Measurements from ENCODE around the gene SHISA8. TPM values are rescaled to one million over a fixed set of nuclear protein-coding genes. Genes with fewer than 3 reads are reported as not detected.

The SHISA8 gene
- total RNA-seq, 1 donor, result not detected

- H3K4me3 ChIP-seq (ENCODE audit: low read depth, low read length), result no peak overlapping the region
- peak; percentile 60 for TF ChIP-seq CTCF (IDR thresholded peaks at IDR 0.05; ENCODE audit: insufficient read depth, low read length)
- DNase-seq (ENCODE audit: low read depth), result no peak
Observed at GRCh38 chr22:41925783-41926460, 11.0 kb upstream of the SHISA8 start.

GRCh38 chr22:41923595-41924276 is 8.9 kb upstream of the SHISA8 start:
- no peak for DNase-seq (ENCODE audit: low read depth)
- TF ChIP-seq CTCF (IDR thresholded peaks at IDR 0.05; ENCODE audit: insufficient read depth, low read length), result no peak
- H3K4me3 ChIP-seq (ENCODE audit: low read depth, low read length), result no peak overlapping the region

GRCh38 chr22:41922940-41923594 is 8.2 kb upstream of the SHISA8 start:
- no peak overlapping the region for H3K4me3 ChIP-seq (ENCODE audit: low read depth, low read length)
- TF ChIP-seq CTCF (IDR thresholded peaks at IDR 0.05; ENCODE audit: insufficient read depth, low read length), result no peak
- no peak for DNase-seq (ENCODE audit: low read depth)

- TF ChIP-seq CTCF (IDR thresholded peaks at IDR 0.05; ENCODE audit: insufficient read depth, low read length), result no peak
- DNase-seq (ENCODE audit: low read depth), result no peak
- no peak overlapping the region for H3K4me3 ChIP-seq (ENCODE audit: low read depth, low read length)
Observed at GRCh38 chr22:41922328-41922727, 7.5 kb upstream of the SHISA8 start.

GRCh38 chr22:41920271-41920976 is 5.5 kb upstream of the SHISA8 start:
- no peak for DNase-seq (ENCODE audit: low read depth)
- TF ChIP-seq CTCF (IDR thresholded peaks at IDR 0.05; ENCODE audit: insufficient read depth, low read length), result no peak
- no peak overlapping the region for H3K4me3 ChIP-seq (ENCODE audit: low read depth, low read length)

GRCh38 chr22:41919357-41920224 is 4.7 kb upstream of the SHISA8 start:
- no peak for DNase-seq (ENCODE audit: low read depth)

More at GRCh38 chr22:41919357-41920224, 4.7 kb upstream of the SHISA8 start:
- H3K4me3 ChIP-seq (ENCODE audit: low read depth, low read length), result peak overlapping the region; percentile 46
- no peak for TF ChIP-seq CTCF (IDR thresholded peaks at IDR 0.05; ENCODE audit: insufficient read depth, low read length)
